Activated T-cell treated with anti-CD3 and anti-CD28 coated beads for 24 hours (primary cell): ENCODE results near the gene FAM9C.
"Not testable (repeated sequence)": the region's sequence is repeated elsewhere in the genome, so short reads cannot be mapped to it uniquely, and the experiment has no call there.

Experiments used
- DNase-seq: peaks from one replicate; pipeline ENCODE4 v3.0.0-alpha.2; 2020; ENCODE audit warnings: low read depth

The FAM9C gene

DNA sequence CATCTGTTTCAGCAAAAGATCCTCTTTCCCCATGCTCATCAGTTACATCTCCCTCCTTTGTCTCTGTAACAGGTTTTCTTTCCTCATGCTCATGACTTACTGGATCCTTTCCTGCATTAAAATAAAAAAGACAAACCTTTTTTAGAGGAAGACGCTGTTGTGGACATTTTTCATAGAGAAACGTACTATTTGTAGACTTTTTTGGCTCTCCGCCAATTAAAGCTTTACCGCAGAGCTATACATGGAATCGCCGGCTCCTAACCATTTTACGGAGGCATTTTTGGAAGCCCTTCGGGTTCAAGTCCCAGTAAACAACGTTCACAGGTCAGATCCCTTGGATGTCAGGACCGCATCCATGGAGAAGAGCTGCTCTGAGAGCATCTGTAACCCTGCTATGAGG lies 1.3 kb downstream of the FAM9C start:
- no peak for DNase-seq

DNA sequence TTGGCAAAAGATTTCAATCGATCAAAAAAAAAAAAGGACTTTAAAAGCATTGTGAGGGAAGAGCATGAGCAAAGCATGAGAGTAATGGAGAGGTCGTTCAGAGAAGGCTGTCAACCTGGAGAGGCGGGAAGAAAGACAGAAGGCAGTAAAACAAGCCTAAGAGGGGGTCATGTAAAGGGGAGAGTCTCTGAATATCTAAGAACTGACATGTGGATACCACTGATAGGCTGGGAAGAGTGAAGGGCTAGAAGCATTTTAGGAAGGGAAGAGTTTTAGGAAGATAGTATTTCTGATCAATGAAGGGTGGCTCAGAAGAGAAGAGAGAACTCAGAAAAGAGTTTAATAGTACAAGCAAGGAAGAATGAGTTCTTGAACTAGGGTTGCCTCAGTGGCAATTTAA lies 7.5 kb downstream of the FAM9C start:
- DNase-seq: no peak

DNA sequence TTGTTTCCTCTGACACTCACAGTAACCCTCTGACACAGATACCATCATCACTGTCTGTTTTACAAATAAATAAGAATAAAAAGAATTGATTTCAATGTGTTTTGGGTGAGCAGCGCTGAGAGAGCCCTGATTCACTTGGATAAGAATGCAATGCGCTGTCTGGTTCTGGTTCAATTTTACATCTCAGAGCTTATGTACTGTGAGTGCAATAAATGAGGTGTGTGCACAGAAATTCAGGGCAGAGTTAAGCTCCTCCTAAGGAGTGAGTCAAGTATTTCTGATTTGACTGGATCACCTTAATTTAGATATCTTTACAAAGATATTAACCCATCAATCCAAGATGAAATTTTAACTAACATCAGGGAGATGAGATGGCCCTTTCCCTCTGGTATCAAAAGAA lies 11.2 kb downstream of the FAM9C start:
- no peak for DNase-seq

DNA sequence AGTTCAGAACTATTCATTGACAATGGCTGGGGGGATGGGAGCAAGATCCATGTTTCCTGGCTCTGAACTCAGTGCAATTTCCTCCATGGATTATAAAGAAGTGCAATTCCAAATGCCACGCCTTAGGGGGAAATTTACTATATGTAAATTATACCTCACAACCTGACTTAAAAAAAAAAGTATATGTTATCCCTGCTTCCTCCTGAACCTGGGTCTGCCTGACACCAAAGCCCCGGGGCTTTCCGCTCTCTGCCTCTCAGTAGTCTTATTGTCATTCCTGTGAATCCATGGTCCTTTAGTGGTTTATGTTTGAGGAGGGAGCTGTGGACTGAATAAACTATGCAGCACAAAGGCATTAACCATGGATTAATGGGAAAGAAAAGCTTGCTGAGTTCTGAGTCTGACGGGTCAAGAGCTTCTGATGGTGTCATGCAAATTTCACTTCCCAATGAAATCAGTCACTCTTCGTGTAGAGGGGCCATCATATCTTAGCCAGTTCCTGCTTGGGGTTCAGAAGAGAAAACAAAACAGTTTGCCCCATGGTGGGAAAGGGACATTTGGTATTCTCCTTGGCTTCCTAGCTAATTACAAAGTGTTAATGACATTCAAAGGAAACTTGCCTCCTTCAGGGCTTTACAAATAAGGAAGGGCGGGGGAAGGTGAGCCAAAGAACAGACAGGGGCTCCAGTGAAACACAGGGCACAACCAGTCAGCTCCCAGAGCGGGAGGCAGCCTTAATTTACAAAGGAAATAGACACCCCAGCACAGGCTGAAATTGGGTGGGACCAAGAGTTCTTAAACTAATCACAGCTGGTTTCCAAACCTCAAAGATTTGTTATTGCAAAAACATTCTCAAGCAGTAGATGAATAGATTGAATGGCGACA lies 14.3 kb downstream of the FAM9C start:
- no peak for DNase-seq

DNA sequence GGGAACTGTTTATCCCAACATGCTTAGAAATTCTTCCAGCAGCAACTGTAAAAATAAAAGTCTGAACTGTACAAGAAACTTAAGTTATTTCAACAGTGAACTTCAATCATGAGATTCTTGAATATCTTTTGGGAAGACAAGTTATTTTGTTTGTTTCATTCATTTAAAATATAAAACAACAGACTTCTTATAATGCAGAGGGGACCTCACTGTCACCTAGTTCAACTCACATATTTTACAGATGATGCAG lies 14.9 kb downstream of the FAM9C start:
- DNase-seq: no peak

DNA sequence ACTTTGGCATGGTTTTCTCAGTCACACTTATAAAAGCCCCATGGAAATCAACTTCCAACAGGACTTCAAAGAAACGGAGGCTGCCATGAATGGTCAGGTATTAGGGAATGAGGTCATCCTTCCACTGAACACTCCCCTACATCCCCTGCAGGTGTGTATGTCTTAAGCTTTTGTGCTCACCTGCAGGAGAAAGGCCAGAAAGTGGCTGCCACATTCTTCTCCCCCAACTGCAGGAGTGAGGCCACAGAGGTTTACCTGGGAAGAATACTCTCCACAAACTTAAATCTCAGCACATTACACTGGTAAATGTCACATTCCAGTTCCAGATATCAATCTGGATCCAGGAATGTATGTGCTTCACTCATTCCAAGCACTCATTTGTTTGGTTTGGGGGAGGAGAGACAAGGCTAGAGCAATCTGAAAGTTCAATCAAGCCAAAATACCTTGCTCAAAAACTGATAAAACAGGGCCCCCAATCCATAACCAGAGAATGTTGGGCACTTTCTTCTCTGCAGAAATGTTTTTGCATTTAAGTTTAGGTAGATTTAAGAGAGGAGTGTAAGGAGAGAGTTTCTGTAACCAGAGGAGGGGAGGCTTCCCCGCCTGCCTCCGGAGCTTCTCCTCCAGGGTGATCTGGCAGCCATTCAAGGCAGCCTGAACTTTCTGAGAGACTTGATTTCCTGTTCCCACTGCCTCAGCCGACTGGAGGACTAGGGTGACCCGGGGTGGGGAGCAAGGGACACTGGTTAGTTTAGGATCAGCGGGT lies 15.4 kb downstream of the FAM9C start:
- no peak for DNase-seq

DNA sequence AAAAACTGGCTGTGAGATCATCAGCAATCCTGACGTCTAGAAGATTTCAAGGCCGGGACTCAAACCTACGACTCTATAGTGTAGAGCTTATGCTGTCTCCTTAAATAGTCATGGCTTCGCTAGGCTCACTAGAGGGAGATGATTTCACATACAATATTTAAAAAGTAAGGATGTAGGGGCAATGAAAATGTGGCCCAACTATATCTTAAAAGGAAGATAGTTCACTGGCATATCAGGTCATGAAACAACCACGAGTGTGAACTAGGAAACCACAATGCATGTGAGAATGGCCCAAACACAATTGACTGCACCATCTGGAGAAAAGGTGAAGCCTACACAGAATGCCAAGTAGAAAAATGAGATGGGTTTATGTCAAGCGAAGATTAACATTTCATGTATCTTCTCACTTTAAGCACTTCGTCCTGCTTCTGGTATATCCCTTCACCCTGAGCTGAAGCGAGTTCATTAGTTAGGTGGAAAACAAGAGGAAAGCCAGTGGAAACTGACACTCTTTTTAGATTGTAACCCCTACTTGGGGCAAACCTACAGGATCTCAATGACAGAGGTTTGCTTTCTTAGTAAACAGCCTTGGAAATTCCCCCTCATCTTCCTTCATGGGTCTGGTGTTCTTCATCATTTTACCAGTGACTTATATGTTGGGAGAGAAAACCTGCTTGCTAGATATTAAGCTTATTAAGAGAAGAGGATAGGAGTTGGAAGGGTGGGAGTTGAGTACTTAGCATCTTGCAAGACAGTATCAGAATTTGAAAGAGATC lies 17.4 kb downstream of the FAM9C start:
- no peak for DNase-seq

DNA sequence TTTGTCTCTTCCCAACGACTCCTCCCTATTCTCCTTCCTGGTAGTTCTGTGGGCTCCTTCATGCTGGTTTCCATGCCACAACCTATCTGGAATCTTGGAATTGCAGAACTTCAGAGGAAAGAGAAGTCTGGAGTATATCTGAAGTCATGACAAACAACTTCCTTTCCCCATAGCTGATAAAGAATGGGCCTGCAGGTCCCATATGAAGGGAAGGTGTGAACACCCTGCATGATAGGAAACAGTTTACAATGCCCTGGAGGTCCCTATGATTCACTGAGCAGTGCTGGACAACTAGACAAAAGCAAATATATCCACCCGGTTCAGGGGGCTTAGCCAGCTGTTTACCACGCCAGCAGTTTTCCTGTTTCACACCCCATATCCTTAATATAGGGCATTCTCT lies 19.4 kb downstream of the FAM9C start:
- DNase-seq: no peak

DNA sequence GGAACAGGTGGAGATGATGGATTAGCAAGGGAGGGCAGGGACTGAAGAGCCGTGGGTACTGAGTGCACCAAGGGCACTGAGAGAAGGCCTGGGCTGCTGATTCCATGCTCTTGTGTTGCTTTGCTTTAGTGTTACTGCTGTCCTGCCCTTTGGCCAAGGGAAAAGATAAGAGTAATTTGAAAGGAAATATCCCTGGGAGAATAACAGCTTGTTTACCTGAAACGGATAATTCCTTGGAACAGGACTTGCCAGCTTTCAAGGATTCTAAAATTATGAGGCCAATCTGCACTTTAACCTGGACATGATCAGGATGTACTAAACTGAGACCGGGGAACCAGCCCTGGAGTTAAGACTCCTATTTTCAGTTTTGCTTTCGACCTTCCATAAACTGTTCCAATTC lies 20.4 kb downstream of the FAM9C start:
- no peak for DNase-seq

DNA sequence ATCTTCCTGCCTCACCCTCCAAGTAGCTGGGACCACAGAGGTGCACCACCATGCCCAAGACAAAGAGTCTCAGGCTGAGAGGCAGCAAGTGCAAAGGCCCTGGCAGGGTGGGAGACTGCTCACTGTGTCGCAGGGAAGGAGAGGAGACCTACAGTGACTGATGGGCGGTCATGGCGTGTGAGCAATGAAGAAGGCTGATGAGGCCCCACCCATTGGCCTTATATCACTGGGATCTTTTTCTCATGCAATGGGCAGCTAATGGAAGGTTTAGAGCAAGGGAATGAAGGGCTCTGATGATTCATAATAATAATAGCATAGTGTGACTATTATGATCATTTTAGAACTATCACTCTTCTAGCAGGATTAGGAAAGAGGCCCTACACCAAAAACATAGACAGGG lies 20.9 kb downstream of the FAM9C start:
- no peak for DNase-seq

DNA sequence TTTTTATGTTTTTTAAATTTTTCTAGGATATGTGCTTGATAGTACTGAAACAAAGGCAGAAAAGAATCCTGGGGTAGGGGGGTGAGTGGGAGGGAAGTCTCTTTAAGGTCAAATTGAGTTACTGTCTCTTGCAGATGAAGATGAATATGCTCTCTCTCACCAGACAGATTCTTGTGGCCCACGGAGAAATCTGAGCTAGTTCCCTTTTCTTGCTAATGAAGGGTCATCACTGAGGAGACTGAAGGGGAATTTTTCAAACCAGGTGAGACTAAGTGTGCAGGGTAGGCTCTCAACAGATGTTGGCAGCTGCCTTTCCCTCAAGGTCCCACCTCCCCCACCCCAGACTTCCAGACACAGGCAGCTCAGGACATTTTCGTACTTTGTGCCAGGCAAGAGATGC lies 21.5 kb downstream of the FAM9C start:
- no peak for DNase-seq

DNA sequence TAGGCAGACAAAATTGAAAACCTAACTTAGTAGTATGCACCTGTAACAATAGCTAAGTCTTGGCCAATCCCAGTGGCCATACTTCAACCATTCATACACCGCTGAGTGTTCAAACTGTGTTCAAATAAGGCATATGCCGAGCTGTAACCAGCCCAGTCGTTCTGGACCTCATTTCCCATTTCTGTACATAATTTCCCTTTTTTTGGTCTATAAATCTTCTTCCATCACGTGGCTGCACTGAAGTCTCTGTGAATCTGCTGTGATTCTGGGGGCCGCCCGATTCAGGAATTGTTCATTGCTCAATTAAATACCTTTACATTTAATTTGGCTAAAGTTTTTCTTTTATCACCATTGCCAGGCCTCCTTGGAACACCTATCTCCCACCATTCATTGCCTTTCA lies 27.7 kb downstream of the FAM9C start:
- DNase-seq: not testable (repeated sequence)

DNA sequence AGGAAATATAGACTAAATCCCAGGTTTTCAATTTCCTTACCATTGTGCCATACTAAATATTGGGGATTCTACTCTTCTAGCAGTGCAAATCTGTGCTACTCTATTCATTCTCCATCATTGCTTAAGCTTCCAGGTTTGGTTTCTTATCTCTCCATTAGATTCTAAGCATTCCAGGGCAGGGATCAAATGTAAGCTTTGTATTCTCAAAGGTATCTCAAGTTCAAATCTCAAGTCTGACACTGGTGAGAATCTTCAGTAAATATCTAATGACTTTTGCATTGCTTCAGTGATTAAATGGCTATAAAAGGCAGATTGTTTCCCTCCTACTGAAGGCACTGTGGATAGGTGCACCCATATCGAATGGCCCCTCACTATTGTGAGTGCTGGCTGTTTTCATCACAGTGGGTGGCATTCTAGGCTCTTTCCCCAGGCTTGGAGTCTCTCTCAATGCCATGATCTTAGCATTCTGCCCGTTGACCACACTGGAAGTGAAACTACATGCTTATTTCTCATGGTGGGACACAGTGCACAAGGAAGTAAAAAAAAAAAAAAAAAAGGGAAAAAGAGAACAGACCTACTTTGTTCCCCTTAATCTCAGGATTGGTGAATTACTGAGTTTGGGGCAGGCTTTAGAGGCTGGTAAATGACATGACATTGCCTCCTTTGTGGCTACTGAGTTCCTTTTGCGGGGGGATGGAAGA lies 28.7 kb downstream of the FAM9C start:
- DNase-seq: no peak

DNA sequence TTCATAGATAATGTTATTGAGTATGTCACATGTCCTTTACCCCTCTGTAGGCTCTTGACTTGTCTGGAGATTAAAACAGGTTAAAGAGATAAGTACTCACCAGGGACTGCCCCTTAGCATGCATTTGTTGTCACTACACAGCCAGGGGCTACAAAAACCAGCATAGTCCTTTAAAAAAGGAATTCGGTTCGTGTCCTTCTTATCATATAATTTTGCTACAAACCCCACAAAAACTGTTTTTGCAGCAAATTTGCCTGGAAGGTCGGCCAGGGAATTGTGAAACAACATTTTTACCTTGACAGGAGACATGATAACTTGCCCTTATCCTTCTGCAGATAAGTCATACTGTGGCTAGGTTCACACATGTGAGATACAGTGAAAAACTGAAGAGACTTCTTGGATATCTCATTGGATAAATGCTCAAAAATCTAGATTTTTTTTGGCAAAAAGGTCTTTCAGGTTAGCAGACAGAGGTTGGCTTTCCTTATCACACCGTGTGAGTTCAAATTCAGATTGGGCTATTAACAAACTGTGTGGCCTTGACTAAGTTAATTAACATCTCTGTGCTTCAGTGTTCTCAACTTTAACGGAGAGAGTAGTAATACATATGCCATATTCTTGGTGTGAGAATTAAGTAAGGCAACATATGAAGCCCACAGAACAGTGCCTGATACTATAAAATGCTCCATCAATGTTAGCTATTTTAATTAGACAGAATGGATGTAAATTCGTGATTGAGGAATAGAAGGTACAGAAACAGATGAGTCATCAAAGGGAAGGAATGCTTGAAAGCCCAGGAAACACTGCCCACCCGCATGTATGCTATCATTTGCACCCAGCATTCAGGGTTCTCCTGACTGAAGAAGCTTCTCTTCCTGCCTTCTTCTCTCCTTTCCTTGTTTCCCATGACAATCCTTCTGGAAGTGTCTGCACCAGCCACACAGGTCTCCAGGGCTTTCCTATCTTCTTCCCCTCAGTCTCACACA lies 30.0 kb downstream of the FAM9C start:
- DNase-seq: no peak

DNA sequence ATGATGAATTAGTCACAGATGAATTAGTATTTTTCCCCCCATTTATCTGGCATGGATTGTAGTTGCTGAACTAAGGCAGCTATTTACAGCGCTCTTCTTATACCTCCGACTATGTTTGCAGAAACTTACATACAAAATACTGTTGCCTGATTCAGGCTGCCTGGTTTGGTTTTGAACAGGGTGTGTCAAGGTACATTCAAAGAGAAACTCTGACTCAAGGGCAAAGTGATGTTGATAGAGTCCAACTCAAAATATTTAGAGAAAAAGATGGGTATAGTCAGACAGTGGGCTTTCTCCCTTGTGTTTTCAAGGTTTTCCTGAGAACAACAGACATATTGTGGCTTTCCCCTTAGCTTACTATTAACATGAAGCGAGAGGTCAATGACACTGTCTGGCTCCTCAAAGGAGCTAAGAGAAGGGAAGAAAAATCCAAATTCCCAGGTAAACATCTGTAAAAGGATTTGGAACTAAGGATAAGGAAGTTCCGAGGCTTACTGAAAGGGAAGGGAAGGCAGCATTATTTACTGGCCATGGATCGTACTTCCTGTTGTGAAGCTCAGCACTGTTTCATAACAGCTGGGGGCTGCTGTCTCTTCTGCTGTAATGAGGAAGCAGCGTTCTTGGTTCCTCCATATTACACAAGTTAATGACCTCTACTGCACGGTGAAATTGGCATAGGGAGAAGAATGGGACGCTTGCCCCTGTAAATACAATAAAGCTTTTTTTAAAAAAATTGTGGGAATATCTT lies 30.9 kb downstream of the FAM9C start:
- no peak for DNase-seq

DNA sequence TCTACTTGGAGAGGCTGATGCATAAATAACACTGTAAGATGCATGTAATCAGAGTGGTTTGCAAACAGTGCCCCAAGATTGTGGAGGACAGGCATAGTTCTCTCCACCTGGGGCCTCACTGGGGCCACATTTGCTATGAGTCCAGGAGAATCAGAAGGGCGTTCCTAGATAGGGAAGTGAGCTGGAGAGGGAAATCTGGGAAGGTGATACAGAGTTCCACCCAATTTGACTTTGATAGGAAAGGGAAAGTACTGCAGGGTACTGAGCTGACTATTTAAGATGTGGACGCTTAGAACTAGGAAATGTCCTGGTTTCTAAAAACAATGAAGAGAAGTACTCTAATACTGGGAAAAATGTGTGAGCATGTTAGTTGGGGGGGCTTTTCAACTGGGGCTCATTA lies 33.9 kb downstream of the FAM9C start:
- no peak for DNase-seq

DNA sequence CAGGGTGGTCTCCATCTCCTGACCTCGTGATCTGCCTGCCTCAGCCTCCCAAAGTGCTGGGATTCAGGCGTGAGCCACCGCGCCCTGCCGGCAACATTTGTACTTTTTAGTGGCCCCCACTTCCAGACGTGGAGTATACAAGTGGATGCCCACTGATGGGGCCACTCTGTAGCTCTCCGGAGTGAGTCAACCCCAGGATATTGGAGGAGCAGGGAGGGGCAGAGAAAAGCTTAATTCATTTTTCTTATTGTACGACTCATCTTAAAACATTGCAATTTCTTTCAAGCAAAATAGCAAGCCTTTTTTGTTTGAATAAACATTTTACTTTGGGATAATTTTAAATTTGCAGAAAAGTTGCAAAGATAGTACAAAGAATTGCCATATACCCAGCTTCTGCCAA lies 34.6 kb downstream of the FAM9C start:
- DNase-seq: no peak

DNA sequence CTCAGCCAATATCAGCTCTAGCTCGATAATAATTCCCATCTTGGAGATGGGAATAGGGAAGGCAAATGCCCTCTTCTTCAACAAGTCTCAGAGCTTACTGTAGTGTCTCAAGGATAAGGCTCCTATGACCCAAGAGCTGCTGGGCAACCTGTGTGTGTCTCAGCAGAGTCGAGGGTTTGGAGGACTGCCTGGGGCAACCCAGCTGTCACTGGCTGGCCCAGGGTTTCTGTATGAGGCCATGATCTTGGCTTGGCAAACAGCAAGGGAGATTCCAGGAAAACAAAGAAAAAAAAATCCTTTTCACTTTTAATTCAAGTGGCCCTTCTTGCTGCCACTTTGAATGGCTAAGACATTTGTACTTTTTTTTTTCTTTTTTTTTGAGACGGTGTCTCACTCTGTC lies 35.1 kb downstream of the FAM9C start:
- DNase-seq: no peak

DNA sequence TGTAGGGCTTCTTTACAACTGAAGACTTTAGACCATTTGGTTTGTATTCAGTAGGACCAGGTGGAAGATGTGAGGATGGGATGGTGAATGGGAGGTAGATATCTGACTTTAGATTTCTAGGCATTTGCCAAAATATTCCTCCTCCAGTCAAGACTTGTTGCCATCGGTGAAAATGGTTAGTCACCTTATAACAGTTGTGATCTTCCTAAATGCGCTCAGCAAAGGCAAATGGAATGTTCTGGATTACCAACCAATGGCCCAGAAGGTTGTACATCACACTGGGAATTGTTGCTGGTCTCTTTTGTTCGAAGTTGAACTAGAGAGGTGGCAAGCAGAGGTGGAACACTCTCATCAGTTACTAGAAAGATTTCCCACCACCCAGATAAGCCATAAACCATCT lies 35.6 kb downstream of the FAM9C start:
- no peak for DNase-seq

DNA sequence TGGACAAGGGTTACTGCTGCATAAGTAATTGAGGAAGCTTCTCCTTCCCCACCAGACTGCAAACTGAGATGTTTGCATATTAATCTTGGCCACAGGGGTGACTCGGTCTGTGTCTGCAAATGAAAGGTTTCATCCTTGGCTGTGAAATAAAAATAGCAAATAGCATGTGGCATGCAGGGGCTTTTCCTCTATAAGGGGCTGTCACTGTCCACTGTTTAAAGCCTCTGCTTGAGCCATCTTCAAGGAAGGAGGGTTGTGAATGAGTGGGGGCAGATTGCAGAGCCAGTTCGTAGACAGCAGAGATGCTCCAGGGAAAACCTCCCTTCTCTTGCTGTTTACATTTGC lies 36.3 kb downstream of the FAM9C start:
- DNase-seq: no peak
